ENCODE measurements around the gene TNFRSF1B. TPM values are rescaled to one million over a fixed set of nuclear protein-coding genes. Genes with fewer than 3 reads are reported as not detected.
"Not testable (repeated sequence)": the region's sequence is repeated elsewhere in the genome, so short reads cannot be mapped to it uniquely, and the experiment has no call there.

TNFRSF1B gene
- polyA plus RNA-seq, 3 donors from 2014 or later, result 162 to 269 (median 165) TPM

- no peak for DNase-seq
- Mint-ChIP-seq H3K4me3 (peak overlapping the region in 3 of 5 donors; percentile 20 to 67 (median 66)), H3K9me3 (no peaks in the 10 kb centered on the region), H3K27me3 (ENCODE audit: low read depth in 3 of 3) (peaks cover 2 to 19% (median 4%) of the 10 kb centered on the region in 3 donors), H3K27ac (peak overlapping the region; percentile 89 to 98 (median 92)), H3K4me1 (peaks cover 63 to 64% of the 10 kb centered on the region in 2 donors), H3K36me3 (peaks cover 9 to 22% (median 17%) of the 10 kb centered on the region in 3 donors)
Measured at GRCh38 chr1:12203216-12204007, 36.6 kb downstream of the TNFRSF1B start.

- Mint-ChIP-seq H3K4me3 (peak overlapping the region in 4 of 5 donors; percentile 9 to 66 (median 42)), H3K36me3 (peaks cover 9 to 22% (median 17%) of the 10 kb centered on the region in 3 donors), H3K4me1 (peaks cover 69 to 71% of the 10 kb centered on the region in 2 donors), H3K27ac (peak overlapping the region; percentile 89 to 98 (median 92)), H3K27me3 (ENCODE audit: low read depth in 3 of 3) (peaks cover 4 to 26% (median 4%) of the 10 kb centered on the region in 3 donors), H3K9me3 (no peaks in the 10 kb centered on the region)
- peak; percentile 28 to 35 (median 31) for DNase-seq
Measured at GRCh38 chr1:12204140-12204539, 37.3 kb downstream of the TNFRSF1B start.

- Mint-ChIP-seq H3K27me3 (ENCODE audit: low read depth in 3 of 3) (peaks cover 4 to 27% (median 4%) of the 10 kb centered on the region in 3 donors), H3K9me3 (no peaks in the 10 kb centered on the region), H3K4me1 (peaks cover 75% of the 10 kb centered on the region in 2 donors), H3K27ac (peak overlapping the region; percentile 89 to 98 (median 92)), H3K36me3 (peaks cover 9 to 22% (median 17%) of the 10 kb centered on the region in 3 donors), H3K4me3 (peak overlapping the region in 3 of 5 donors; percentile 41 to 66 (median 42))
- no peak for DNase-seq
Measured at GRCh38 chr1:12204754-12205658, 38.2 kb downstream of the TNFRSF1B start.

- H3K27me3 Mint-ChIP-seq (ENCODE audit: low read depth in 3 of 3), result peaks cover 4 to 28% (median 4%) of the 10 kb centered on the region in 3 donors
- H3K4me1 Mint-ChIP-seq, result peaks cover 75 to 77% of the 10 kb centered on the region in 2 donors
- H3K36me3 Mint-ChIP-seq, result peaks cover 9 to 22% (median 17%) of the 10 kb centered on the region in 3 donors
- no peaks in the 10 kb centered on the region for H3K9me3 Mint-ChIP-seq
- H3K4me3 Mint-ChIP-seq, result peak overlapping the region in 1 of 5 donors; percentile 21
- peak overlapping the region; percentile 5 to 95 (median 78) for H3K27ac Mint-ChIP-seq
- DNase-seq, result no peak
Measured at GRCh38 chr1:12206238-12206637, 39.4 kb downstream of the TNFRSF1B start.

- H3K27ac Mint-ChIP-seq, result peak overlapping the region in 4 of 6 donors; percentile 35 to 85 (median 54)
- peaks cover 2 to 24% (median 4%) of the 10 kb centered on the region in 3 donors for H3K27me3 Mint-ChIP-seq (ENCODE audit: low read depth in 3 of 3)
- DNase-seq, result no peak
- peaks cover 4 to 17% (median 13%) of the 10 kb centered on the region in 3 donors for H3K36me3 Mint-ChIP-seq
- no peak overlapping the region for H3K4me3 Mint-ChIP-seq
- H3K9me3 Mint-ChIP-seq, result no peaks in the 10 kb centered on the region
- peaks cover 72 to 73% of the 10 kb centered on the region in 2 donors for H3K4me1 Mint-ChIP-seq
Measured at GRCh38 chr1:12206792-12207424, 40.1 kb downstream of the TNFRSF1B start.

GRCh38 chr1:12208271-12208670 lies 41.5 kb downstream of the TNFRSF1B start:
- peaks cover 2 to 20% (median 4%) of the 10 kb centered on the region in 3 donors for H3K27me3 Mint-ChIP-seq (ENCODE audit: low read depth in 3 of 3)
- peak overlapping the region in 1 of 5 donors; percentile 66 for H3K4me3 Mint-ChIP-seq
- H3K36me3 Mint-ChIP-seq, result peaks cover 0 to 11% (median 7%) of the 10 kb centered on the region in 3 donors
- peak overlapping the region; percentile 82 to 91 (median 88) for H3K27ac Mint-ChIP-seq
- no peak for DNase-seq
- H3K9me3 Mint-ChIP-seq, result no peaks in the 10 kb centered on the region
- peaks cover 58 to 65% of the 10 kb centered on the region in 2 donors for H3K4me1 Mint-ChIP-seq

- no peaks in the 10 kb centered on the region for H3K9me3 Mint-ChIP-seq
- H3K4me1 Mint-ChIP-seq, result peaks cover 52 to 59% of the 10 kb centered on the region in 2 donors
- peak; percentile 80 to 82 (median 81) for DNase-seq
- H3K36me3 Mint-ChIP-seq, result peaks cover 0 to 5% (median 4%) of the 10 kb centered on the region in 3 donors
- H3K4me3 Mint-ChIP-seq, result peak overlapping the region in 4 of 5 donors; percentile 58 to 67 (median 64)
- peak overlapping the region; percentile 82 to 91 (median 88) for H3K27ac Mint-ChIP-seq
- H3K27me3 Mint-ChIP-seq (ENCODE audit: low read depth in 3 of 3), result peaks cover 2 to 20% (median 8%) of the 10 kb centered on the region in 3 donors
Measured at GRCh38 chr1:12208764-12209494, 42.1 kb downstream of the TNFRSF1B start.

- Mint-ChIP-seq H3K4me1 (peaks cover 46 to 53% of the 10 kb centered on the region in 2 donors), H3K9me3 (no peaks in the 10 kb centered on the region), H3K27ac (peak overlapping the region; percentile 22 to 91 (median 84)), H3K4me3 (peak overlapping the region in 1 of 5 donors; percentile 66), H3K27me3 (ENCODE audit: low read depth in 3 of 3) (peaks cover 2 to 17% (median 8%) of the 10 kb centered on the region in 3 donors), H3K36me3 (peaks cover 0 to 5% (median 4%) of the 10 kb centered on the region in 3 donors)
- DNase-seq, result no peak
Measured at GRCh38 chr1:12209495-12209832, 42.7 kb downstream of the TNFRSF1B start.

GRCh38 chr1:12215118-12215961 lies 48.5 kb downstream of the TNFRSF1B start:
- peaks cover 13 to 16% of the 10 kb centered on the region in 2 donors for H3K4me1 Mint-ChIP-seq
- H3K9me3 Mint-ChIP-seq, result peaks cover 0 to 2% (median 0%) of the 10 kb centered on the region in 6 donors
- DNase-seq, result no peak
- no peak overlapping the region for H3K27ac Mint-ChIP-seq
- peaks cover 0 to 6% (median 0%) of the 10 kb centered on the region in 3 donors for H3K27me3 Mint-ChIP-seq (ENCODE audit: low read depth in 3 of 3)
- no peak overlapping the region for H3K4me3 Mint-ChIP-seq
- H3K36me3 Mint-ChIP-seq, result peaks cover 0 to 4% (median 0%) of the 10 kb centered on the region in 3 donors

- DNase-seq, result no peak
- H3K27ac Mint-ChIP-seq, result no peak overlapping the region
Measured at GRCh38 chr1:12219800-12220199, 53.0 kb downstream of the TNFRSF1B start.

GRCh38 chr1:12220890-12221289 lies 54.1 kb downstream of the TNFRSF1B start:
- Mint-ChIP-seq H3K36me3 (peaks cover 0 to 8% (median 0%) of the 10 kb centered on the region in 3 donors), H3K4me1 (no peaks in the 10 kb centered on the region), H3K9me3 (no peaks in the 10 kb centered on the region), H3K27ac (no peak overlapping the region), H3K27me3 (ENCODE audit: low read depth in 3 of 3) (peaks cover 0 to 4% (median 3%) of the 10 kb centered on the region in 3 donors), H3K4me3 (no peak overlapping the region)
- no peak for DNase-seq

More at GRCh38 chr1:12219800-12220199, 53.0 kb downstream of the TNFRSF1B start:
- peaks cover 2 to 4% (median 3%) of the 10 kb centered on the region in 3 donors for H3K27me3 Mint-ChIP-seq (ENCODE audit: low read depth in 3 of 3)
- no peak overlapping the region for H3K4me3 Mint-ChIP-seq
- peaks cover 0 to 8% (median 0%) of the 10 kb centered on the region in 3 donors for H3K36me3 Mint-ChIP-seq
- H3K9me3 Mint-ChIP-seq, result peaks cover 0 to 2% (median 0%) of the 10 kb centered on the region in 6 donors
- no peaks in the 10 kb centered on the region for H3K4me1 Mint-ChIP-seq

- H3K9me3 Mint-ChIP-seq; H3K4me1 Mint-ChIP-seq; DNase-seq; H3K27me3 Mint-ChIP-seq (ENCODE audit: low read depth in 3 of 3); H3K36me3 Mint-ChIP-seq; H3K4me3 Mint-ChIP-seq; H3K27ac Mint-ChIP-seq: not testable (repeated sequence)
Measured at GRCh38 chr1:12222700-12223099, 55.9 kb downstream of the TNFRSF1B start.

Measured in immature natural killer cell (primary cell).